A673 (cell line): ENCODE measurements around the gene MB21D2. TPM values are rescaled to one million over a fixed set of nuclear protein-coding genes. Genes with fewer than 3 reads are reported as not detected.

Experiments used
- BruUV-seq: library from RNA; stranded (reverse); fragments of 400-500 nt; replicated peaks from 2 replicates; lab custom pipeline; 2021; lab: Mats Ljungman, UMichigan
- CTCF ChIA-PET: fragments of 300-600 bp; sonication (Branson Sonifier 250); formaldehyde crosslinking; loops from one replicate; lab custom pipeline; 2022; ENCODE audit warnings: antibody characterized with exemption; lab: Charles Lee
- POLR2A ChIA-PET: fragments of 300-600 bp; sonication (Branson Sonifier 250); formaldehyde crosslinking; loops from one replicate; lab custom pipeline; 2022; ENCODE audit warnings: antibody characterized with exemption; ENCODE audit not compliant: low non-redundant PET; lab: Charles Lee
- DNase-seq: peaks from one replicate; pipeline ENCODE4 v3.0.0-alpha.2; 2015; ENCODE audit warnings: low spot score
- H3K27ac ChIP-seq: fragments of 200-600 bp; sonication (generic); 2 replicates; pipeline ENCODE4 v1.5.1; 2016; ENCODE audit warnings: mixed run types, low read depth, mild to moderate bottlenecking, mixed read lengths, antibody characterized with exemption, low read length; ENCODE audit not compliant: poor library complexity, severe bottlenecking
- H3K27me3 ChIP-seq: fragments of 200-600 bp; sonication (generic); replicated peaks from 2 replicates; pipeline ENCODE4 v1.6.1; 2017; ENCODE audit warnings: mixed run types, low read depth, mild to moderate bottlenecking, mixed read lengths, antibody characterized with exemption, low read length; ENCODE audit not compliant: insufficient read depth, poor library complexity
- H3K36me3 ChIP-seq: fragments of 200-600 bp; sonication (generic); 2 replicates; pipeline ENCODE4 v1.6.1; 2016; ENCODE audit warnings: mixed run types, mild to moderate bottlenecking, mixed read lengths, antibody characterized with exemption, low read length; ENCODE audit not compliant: insufficient read depth, poor library complexity, severe bottlenecking
- H3K4me1 ChIP-seq: fragments of 200-600 bp; sonication (generic); 2 replicates; pipeline ENCODE4 v1.6.1; 2017; ENCODE audit warnings: mixed run types, mild to moderate bottlenecking, mixed read lengths, antibody characterized with exemption, low read length; ENCODE audit not compliant: insufficient read depth, poor library complexity, severe bottlenecking
- H3K4me3 ChIP-seq: fragments of 200-600 bp; sonication (generic); 2 replicates; pipeline ENCODE4 v1.5.1; 2016; ENCODE audit warnings: low read depth, mixed run types, mild to moderate bottlenecking, mixed read lengths, low read length; ENCODE audit not compliant: poor library complexity, severe bottlenecking
- H3K9me3 ChIP-seq: fragments of 200-600 bp; sonication (generic); 2 replicates; pipeline ENCODE4 v1.6.1; 2016; ENCODE audit warnings: mixed run types, low read depth, mild to moderate bottlenecking, mixed read lengths, antibody characterized with exemption, low read length; ENCODE audit not compliant: poor library complexity, severe bottlenecking
- EZH2 ChIP-seq: fragments of 200-600 bp; sonication (generic); IDR thresholded peaks from 2 replicates; pipeline ENCODE4 v1.6.1; 2017; ENCODE audit warnings: borderline replicate concordance, low read depth, mild to moderate bottlenecking, mixed read lengths, antibody characterized with exemption, low read length; ENCODE audit not compliant: poor library complexity, severe bottlenecking
- intact Hi-C: fragments of 100-400 bp; cut with micrococcal nuclease; formaldehyde crosslinking; loops from one replicate; pipeline ENCODE4 v1.10.0; 2022; ENCODE audit not compliant: unreplicated experiment
- total RNA-seq: library from RNA; stranded (reverse); gene quantifications from 2 replicates; pipeline ENCODE4 v1.2.3, GENCODE V29; 2021
- TF ChIP-seq, protein P1 (sequence below): fragments of 300-800, 200-600 bp; sonication (generic); conservative IDR thresholded peaks from 2 replicates; pipeline ENCODE4 v1.5.1; 2017; ENCODE audit warnings: low read depth, mild to moderate bottlenecking, antibody characterized with exemption, low read length, moderate library complexity, mixed read lengths

Gene MB21D2
- total RNA-seq, 1 experiment from 2014 or later, result 8.1 TPM

GRCh38 chr3:192751148-192751547 lies 166.5 kb downstream of the MB21D2 start:
- intact Hi-C loops, result loop anchor here (2.0 kb wide), 1 partner anchor 20 kb away; no protein-coding TSS in a partner anchor
- no peak overlapping the region for H3K4me3 ChIP-seq
- no peaks in the 10 kb centered on the region for H3K36me3 ChIP-seq
- no peak overlapping the region for H3K27ac ChIP-seq
- POLR2A ChIA-PET, result no interaction called here
- no peak for DNase-seq
- no peaks in the 10 kb centered on the region for H3K27me3 ChIP-seq
- no peaks in the 10 kb centered on the region for H3K9me3 ChIP-seq
- TF ChIP-seq, protein P1, sequence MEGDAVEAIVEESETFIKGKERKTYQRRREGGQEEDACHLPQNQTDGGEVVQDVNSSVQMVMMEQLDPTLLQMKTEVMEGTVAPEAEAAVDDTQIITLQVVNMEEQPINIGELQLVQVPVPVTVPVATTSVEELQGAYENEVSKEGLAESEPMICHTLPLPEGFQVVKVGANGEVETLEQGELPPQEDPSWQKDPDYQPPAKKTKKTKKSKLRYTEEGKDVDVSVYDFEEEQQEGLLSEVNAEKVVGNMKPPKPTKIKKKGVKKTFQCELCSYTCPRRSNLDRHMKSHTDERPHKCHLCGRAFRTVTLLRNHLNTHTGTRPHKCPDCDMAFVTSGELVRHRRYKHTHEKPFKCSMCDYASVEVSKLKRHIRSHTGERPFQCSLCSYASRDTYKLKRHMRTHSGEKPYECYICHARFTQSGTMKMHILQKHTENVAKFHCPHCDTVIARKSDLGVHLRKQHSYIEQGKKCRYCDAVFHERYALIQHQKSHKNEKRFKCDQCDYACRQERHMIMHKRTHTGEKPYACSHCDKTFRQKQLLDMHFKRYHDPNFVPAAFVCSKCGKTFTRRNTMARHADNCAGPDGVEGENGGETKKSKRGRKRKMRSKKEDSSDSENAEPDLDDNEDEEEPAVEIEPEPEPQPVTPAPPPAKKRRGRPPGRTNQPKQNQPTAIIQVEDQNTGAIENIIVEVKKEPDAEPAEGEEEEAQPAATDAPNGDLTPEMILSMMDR, result no peak
- TF ChIP-seq EZH2, result no peak
- no TSS peak for BruUV-seq
- CTCF ChIA-PET, result no interaction called here
- no peaks in the 10 kb centered on the region for H3K4me1 ChIP-seq

GRCh38 chr3:192750201-192750600 lies 167.5 kb downstream of the MB21D2 start:
- TF ChIP-seq EZH2, result no peak
- TF ChIP-seq, protein P1, result no peak
- ChIA-PET POLR2A (no interaction called here), CTCF (no interaction called here)
- Histone ChIP-seq H3K36me3 (no peaks in the 10 kb centered on the region), H3K27ac (no peak overlapping the region), H3K9me3 (no peaks in the 10 kb centered on the region), H3K4me3 (no peak overlapping the region), H3K27me3 (no peaks in the 10 kb centered on the region), H3K4me1 (no peaks in the 10 kb centered on the region)
- no TSS peak for BruUV-seq
- intact Hi-C loops, result loop anchor here (2.0 kb wide), 1 partner anchor 19 kb away; no protein-coding TSS in a partner anchor
- no peak for DNase-seq

DNA sequence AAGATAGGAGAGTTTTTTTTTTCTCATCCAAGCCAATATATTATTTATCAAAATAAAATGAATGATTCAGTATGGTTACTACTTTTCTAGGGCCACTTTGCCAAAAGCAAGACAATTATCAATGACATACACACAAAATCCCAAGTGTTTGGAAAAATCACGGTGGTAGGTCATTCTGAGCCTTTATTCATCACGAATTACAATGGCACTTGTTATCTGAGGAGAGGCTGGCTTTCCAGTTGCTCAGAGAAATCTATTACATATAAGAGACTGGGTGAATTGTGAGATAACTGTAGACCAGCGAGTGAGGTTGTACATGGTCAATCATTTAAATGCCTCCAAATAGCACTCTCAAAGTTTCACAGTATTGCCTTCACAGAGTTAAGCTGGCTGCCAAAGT lies 169.9 kb downstream of the MB21D2 start:
- Histone ChIP-seq H3K27me3 (no peaks in the 10 kb centered on the region), H3K9me3 (no peaks in the 10 kb centered on the region), H3K36me3 (no peaks in the 10 kb centered on the region), H3K4me3 (no peak overlapping the region), H3K4me1 (no peaks in the 10 kb centered on the region), H3K27ac (no peak overlapping the region)
- BruUV-seq, result no TSS peak
- TF ChIP-seq, protein P1, result no peak
- TF ChIP-seq EZH2, result no peak
- CTCF ChIA-PET, result no interaction called here
- POLR2A ChIA-PET, result no interaction called here
- intact Hi-C loops, result no loop called here
- no peak for DNase-seq
